ENCODE results near the gene UBAP1.
A peak's percentile ranks its signal among the peaks of the same experiment; 100 is the strongest.
"Not testable (repeated sequence)": the region's sequence is repeated elsewhere in the genome, so short reads cannot be mapped to it uniquely, and the experiment has no call there.

UBAP1 gene

GRCh38 chr9:34289159-34289558 is 110.3 kb downstream of the UBAP1 start:
- no peaks in the 10 kb centered on the region for H3K27me3 ChIP-seq (ENCODE audit: insufficient read depth, low read depth, severe bottlenecking)
- no peaks in the 10 kb centered on the region for H3K9me3 ChIP-seq (ENCODE audit: severe bottlenecking)
- peak; percentile 24 for DNase-seq
- peaks cover 4% of the 10 kb centered on the region for H3K36me3 ChIP-seq
- H3K27ac ChIP-seq = no peak overlapping the region
- no peak overlapping the region for H3K4me3 ChIP-seq (ENCODE audit: low read depth, low read length)
- TF ChIP-seq CTCF (IDR thresholded peaks at IDR 0.05; ENCODE audit: low read depth, low read length) = no peak

- no peaks in the 10 kb centered on the region; the same call in none of the 2 replicates for H3K36me3 ChIP-seq
- DNase-seq = no peak
- no peak overlapping the region for H3K27ac ChIP-seq
- H3K4me3 ChIP-seq (ENCODE audit: low read depth, low read length) = no peak overlapping the region
- no peaks in the 10 kb centered on the region for H3K9me3 ChIP-seq (ENCODE audit: severe bottlenecking)
- H3K27me3 ChIP-seq (ENCODE audit: insufficient read depth, low read depth, severe bottlenecking) = no peaks in the 10 kb centered on the region
- no peak for TF ChIP-seq CTCF (IDR thresholded peaks at IDR 0.05; ENCODE audit: low read depth, low read length)
Measured at GRCh38 chr9:34291023-34291422, 112.2 kb downstream of the UBAP1 start.

- Histone ChIP-seq H3K27ac (no peak overlapping the region), H3K36me3 (no peaks in the 10 kb centered on the region; the same call in none of the 2 replicates), H3K27me3 (ENCODE audit: insufficient read depth, low read depth, severe bottlenecking) (no peaks in the 10 kb centered on the region), H3K4me3 (ENCODE audit: low read depth, low read length) (no peak overlapping the region), H3K9me3 (ENCODE audit: severe bottlenecking) (no peaks in the 10 kb centered on the region)
- TF ChIP-seq CTCF (IDR thresholded peaks at IDR 0.05; ENCODE audit: low read depth, low read length) = no peak
- no peak for DNase-seq
Measured at GRCh38 chr9:34291423-34291822, 112.6 kb downstream of the UBAP1 start.

- H3K9me3 ChIP-seq (ENCODE audit: severe bottlenecking) = no peaks in the 10 kb centered on the region
- no peak overlapping the region for H3K27ac ChIP-seq
- H3K36me3 ChIP-seq = no peaks in the 10 kb centered on the region; the same call in none of the 2 replicates
- DNase-seq = no peak
- TF ChIP-seq CTCF (IDR thresholded peaks at IDR 0.05; ENCODE audit: low read depth, low read length) = no peak
- H3K4me3 ChIP-seq (ENCODE audit: low read depth, low read length) = no peak overlapping the region
- H3K27me3 ChIP-seq (ENCODE audit: insufficient read depth, low read depth, severe bottlenecking) = no peaks in the 10 kb centered on the region
Measured at GRCh38 chr9:34292552-34292951, 113.7 kb downstream of the UBAP1 start.

- H3K36me3 ChIP-seq; H3K27me3 ChIP-seq (ENCODE audit: insufficient read depth, low read depth, severe bottlenecking); H3K9me3 ChIP-seq (ENCODE audit: severe bottlenecking); DNase-seq; H3K27ac ChIP-seq; H3K4me3 ChIP-seq (ENCODE audit: low read depth, low read length): not testable (repeated sequence)
Measured at GRCh38 chr9:34301064-34301463, 122.2 kb downstream of the UBAP1 start.
